Activated CD4-positive, alpha-beta T cell treated with anti-CD3 and anti-CD28 coated beads for 36 hours (primary cell): ENCODE results near the gene PLXNB3. TPM values are rescaled to one million over a fixed set of nuclear protein-coding genes. Genes with fewer than 3 reads are reported as not detected.

ENCODE experiments used
- ATAC-seq: fragments of 200-7000 bp; cut with Tn5 transposase; one replicate; pipeline ENCODE4 v1.10.0; 2021; ENCODE audit warnings: mild to moderate bottlenecking, moderate library complexity
- CTCF ChIA-PET: fragments of 350-600 bp; sonication (Branson Sonifier 250); formaldehyde crosslinking; loops from one replicate; lab custom pipeline; 2021; ENCODE audit warnings: antibody characterized with exemption; lab: Charles Lee
- POLR2A ChIA-PET: fragments of 350-600 bp; sonication (Branson Sonifier 250); formaldehyde crosslinking; loops from one replicate; lab custom pipeline; 2021; ENCODE audit warnings: antibody characterized with exemption, inconsistent platforms; lab: Charles Lee
- DNase-seq: peaks from one replicate; pipeline ENCODE4 v3.0.0-alpha.2; 2020
- H3K27ac Mint-ChIP-seq: one replicate; pipeline ENCODE4 v1.8.0; 2021; ENCODE audit warnings: mixed read lengths
- H3K27me3 Mint-ChIP-seq: one replicate; pipeline ENCODE4 v1.8.0; 2021; ENCODE audit warnings: mixed read lengths
- H3K36me3 Mint-ChIP-seq: one replicate; pipeline ENCODE4 v1.8.0; 2021; ENCODE audit warnings: low read depth, mixed read lengths
- H3K4me1 Mint-ChIP-seq: one replicate; pipeline ENCODE4 v1.8.0; 2021; ENCODE audit warnings: mixed read lengths
- H3K4me3 Mint-ChIP-seq: one replicate; pipeline ENCODE4 v1.8.0; 2021; ENCODE audit warnings: mild to moderate bottlenecking, moderate library complexity, mixed read lengths
- H3K9me3 Mint-ChIP-seq: one replicate; pipeline ENCODE4 v1.8.0; 2021; ENCODE audit warnings: low read depth, mixed read lengths
- intact Hi-C, 2 experiments: fragments of 100-400 bp; cut with DNase I in 1 of 2; cut with micrococcal nuclease in 1 of 2; formaldehyde crosslinking; loops; one replicate each; pipeline versions ENCODE4 v1.14.2 to v1.15.1; 2022 to 2024; cut with DNase I, micrococcal nuclease
- total RNA-seq, 2 experiments: library from RNA; stranded (reverse); gene quantifications; one replicate each; pipeline ENCODE4 v1.2.3, GENCODE V29; 2021

Gene PLXNB3
- total RNA-seq, 2 experiments from 2014 or later, result 1.6 to 2.4 TPM

GRCh38 chrX:153763298-153763932 is 634 bp upstream of the PLXNB3 start:
- H3K36me3 Mint-ChIP-seq, result no peaks in the 10 kb centered on the region
- ATAC-seq, result no peak
- ChIA-PET POLR2A (no interaction called here), CTCF (interaction anchor here (0.7 to 1.4 kb wide), 5 partner anchors 11 to 186 kb away, joined by 3 to 8 read pairs (median 3); no protein-coding TSS in a partner anchor)
- no peak overlapping the region for H3K27ac Mint-ChIP-seq
- H3K27me3 Mint-ChIP-seq, result no peaks in the 10 kb centered on the region
- H3K4me1 Mint-ChIP-seq, result peaks cover 9% of the 10 kb centered on the region
- H3K4me3 Mint-ChIP-seq, result no peak overlapping the region
- no peak for DNase-seq
- no peaks in the 10 kb centered on the region for H3K9me3 Mint-ChIP-seq
- intact Hi-C loops, result loop anchor here (5.0 kb wide), 3 partner anchors 119 to 184 kb away; partner anchors contain the start of gene AVPR2 (in 1 of the 2)

- ChIA-PET POLR2A (no interaction called here), CTCF (interaction anchor here (0.7 to 0.9 kb wide), 2 partner anchors 164 to 186 kb away, joined by 3 to 5 read pairs; no protein-coding TSS in a partner anchor)
- no peaks in the 10 kb centered on the region for H3K9me3 Mint-ChIP-seq
- H3K27me3 Mint-ChIP-seq, result no peaks in the 10 kb centered on the region
- H3K36me3 Mint-ChIP-seq, result no peaks in the 10 kb centered on the region
- H3K4me3 Mint-ChIP-seq, result no peak overlapping the region
- H3K27ac Mint-ChIP-seq, result no peak overlapping the region
- H3K4me1 Mint-ChIP-seq, result peaks cover 9% of the 10 kb centered on the region
- intact Hi-C loops, result loop anchor here (1.0 to 5.0 kb wide), 9 partner anchors 30 to 763 kb away; partner anchors contain the start of genes AVPR2 (in 1 of the 2), IDH3G (in 1 of the 2) and SSR4 (in 1 of the 2)
- DNase-seq (no peak), ATAC-seq (no peak)
These were observed 713 bp downstream of the PLXNB3 start for GRCh38 chrX:153764786-153765137.

GRCh38 chrX:153765138-153766079 is 1.4 kb downstream of the PLXNB3 start:
- Mint-ChIP-seq H3K4me1 (peaks cover 9% of the 10 kb centered on the region), H3K9me3 (no peaks in the 10 kb centered on the region), H3K27me3 (no peaks in the 10 kb centered on the region), H3K4me3 (no peak overlapping the region), H3K27ac (no peak overlapping the region), H3K36me3 (no peaks in the 10 kb centered on the region)
- DNase-seq, result no peak
- ChIA-PET POLR2A (no interaction called here), CTCF (no interaction called here)
- intact Hi-C loops, result loop anchor here in 1 of 2 experiments (5.0 kb wide), 2 partner anchors 52 to 762 kb away; no protein-coding TSS in a partner anchor
- no peak for ATAC-seq

DNA sequence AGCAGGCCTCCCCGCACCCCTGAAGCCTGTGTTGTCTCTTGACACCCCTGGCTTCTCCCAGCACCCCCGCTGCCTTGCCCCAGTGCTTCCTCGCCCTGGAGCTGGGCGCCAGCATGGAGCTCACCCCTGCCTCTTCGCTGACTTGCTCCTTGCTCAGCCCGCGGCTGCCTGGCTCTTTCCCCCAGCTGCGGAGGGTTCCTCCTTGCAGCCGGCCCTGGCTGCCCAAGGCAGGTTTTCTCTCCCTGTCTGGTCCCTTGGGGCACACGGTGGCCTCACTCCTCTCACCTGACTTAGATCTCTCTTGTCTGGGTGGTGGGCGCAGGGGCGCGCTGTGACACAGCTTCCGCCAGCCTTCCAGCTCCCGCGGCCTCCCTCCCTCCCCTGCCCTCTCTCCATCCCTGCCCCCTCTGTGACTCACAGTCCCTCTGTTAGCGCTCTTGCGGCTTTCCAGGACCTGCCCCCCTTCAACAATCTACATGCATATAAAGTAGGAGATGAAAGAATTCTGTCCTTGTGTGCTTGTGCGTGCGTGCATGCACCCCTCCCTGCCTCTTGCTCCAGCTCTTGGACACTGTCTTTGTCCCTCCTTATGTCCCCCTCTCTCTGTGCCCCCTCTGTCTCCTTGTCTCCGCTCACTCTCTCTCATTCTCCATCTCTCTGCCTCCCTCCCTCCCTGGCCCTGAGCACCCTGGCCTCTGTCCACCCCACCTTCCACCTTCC is 2.2 kb downstream of the PLXNB3 start:
- intact Hi-C loops, result loop anchor here in 1 of 2 experiments (5.0 kb wide), 2 partner anchors 51 to 761 kb away; no protein-coding TSS in a partner anchor
- no peaks in the 10 kb centered on the region for H3K9me3 Mint-ChIP-seq
- peak; percentile 71 for DNase-seq
- no peak overlapping the region for H3K27ac Mint-ChIP-seq
- no peaks in the 10 kb centered on the region for H3K27me3 Mint-ChIP-seq
- no peaks in the 10 kb centered on the region for H3K36me3 Mint-ChIP-seq
- peak; percentile 71 for ATAC-seq
- no peak overlapping the region for H3K4me3 Mint-ChIP-seq
- ChIA-PET POLR2A (no interaction called here), CTCF (no interaction called here)
- peaks cover 9% of the 10 kb centered on the region for H3K4me1 Mint-ChIP-seq

GRCh38 chrX:153766871-153767673 is 3.0 kb downstream of the PLXNB3 start:
- H3K4me3 Mint-ChIP-seq, result no peak overlapping the region
- POLR2A ChIA-PET, result no interaction called here
- no peak for ATAC-seq

DNA sequence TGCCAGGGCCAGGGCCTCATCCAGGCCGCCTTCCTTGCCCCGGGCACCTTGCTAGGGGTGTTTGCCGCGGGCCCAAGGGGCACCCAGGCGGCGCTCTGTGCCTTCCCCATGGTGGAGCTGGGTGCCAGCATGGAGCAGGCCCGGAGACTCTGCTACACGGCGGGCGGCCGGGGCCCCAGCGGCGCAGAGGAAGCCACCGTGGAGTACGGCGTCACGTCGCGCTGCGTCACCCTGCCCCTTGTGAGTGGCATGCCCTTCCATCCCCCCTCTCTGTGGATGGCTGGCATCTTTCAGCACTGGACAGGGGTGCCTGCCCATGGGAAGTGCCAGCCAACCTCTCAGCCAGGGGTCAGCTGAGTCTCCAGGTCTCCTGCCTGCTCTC is 3.6 kb downstream of the PLXNB3 start:
- Mint-ChIP-seq H3K9me3 (no peaks in the 10 kb centered on the region), H3K4me3 (no peak overlapping the region), H3K4me1 (peaks cover 9% of the 10 kb centered on the region), H3K27ac (no peak overlapping the region), H3K36me3 (no peaks in the 10 kb centered on the region), H3K27me3 (no peaks in the 10 kb centered on the region)
- DNase-seq, result no peak
- ATAC-seq, result no peak
- intact Hi-C loops, result loop anchor here in 1 of 2 experiments (5.0 kb wide), 2 partner anchors 50 to 760 kb away; no protein-coding TSS in a partner anchor
- ChIA-PET CTCF (interaction anchor here (0.6 to 1.3 kb wide), 3 partner anchors 49 to 157 kb away, joined by 3 to 4 read pairs (median 3); no protein-coding TSS in a partner anchor), POLR2A (no interaction called here)

More at GRCh38 chrX:153766871-153767673, 3.0 kb downstream of the PLXNB3 start:
- Mint-ChIP-seq H3K27ac (no peak overlapping the region), H3K4me1 (peaks cover 9% of the 10 kb centered on the region), H3K36me3 (no peaks in the 10 kb centered on the region), H3K9me3 (no peaks in the 10 kb centered on the region), H3K27me3 (no peaks in the 10 kb centered on the region)
- CTCF ChIA-PET, result interaction anchor here (0.6 to 1.0 kb wide), 2 partner anchors 49 to 120 kb away, joined by 3 to 4 read pairs; no protein-coding TSS in a partner anchor
- DNase-seq, result no peak
- intact Hi-C loops, result loop anchor here in 1 of 2 experiments (5.0 kb wide), 2 partner anchors 50 to 760 kb away; no protein-coding TSS in a partner anchor

DNA sequence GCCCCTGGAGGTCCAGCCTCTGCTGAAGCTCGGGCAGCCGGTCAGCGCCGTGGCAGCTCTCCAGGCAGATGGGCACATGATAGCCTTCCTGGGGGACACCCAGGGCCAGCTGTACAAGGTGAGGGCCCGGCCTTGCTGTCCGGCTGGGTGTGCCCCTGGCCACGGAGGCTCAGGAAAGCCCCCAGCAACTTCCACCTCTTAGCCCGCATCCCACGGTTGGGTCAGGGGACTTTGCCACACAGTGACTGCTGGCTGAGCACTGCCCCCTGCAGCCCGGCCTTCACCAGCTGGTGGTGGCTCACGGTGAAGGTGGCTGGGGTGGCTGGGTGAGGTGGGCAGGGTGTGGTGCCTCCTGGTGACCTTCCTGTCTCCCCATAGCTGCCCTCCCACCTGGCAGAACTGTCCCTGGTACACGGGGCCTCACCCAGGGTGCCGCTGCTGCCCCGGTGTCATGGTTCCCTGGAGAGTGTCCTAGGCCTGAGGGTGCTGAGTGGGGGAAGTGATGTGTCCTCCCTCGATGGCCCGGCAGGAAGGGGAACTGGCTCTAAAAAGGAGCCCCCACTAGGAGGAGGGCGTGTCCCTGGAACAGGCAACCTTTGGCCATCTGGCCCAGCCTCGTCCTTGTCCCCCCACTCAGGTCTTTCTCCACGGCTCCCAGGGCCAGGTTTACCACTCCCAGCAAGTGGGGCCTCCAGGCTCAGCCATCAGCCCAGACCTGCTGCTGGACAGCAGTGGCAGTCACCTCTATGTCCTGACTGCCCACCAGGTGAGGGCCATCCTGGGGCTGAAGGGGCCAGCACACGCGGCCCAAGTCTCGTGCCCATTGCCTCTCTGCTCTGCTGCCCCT is 4.5 kb downstream of the PLXNB3 start:
- DNase-seq (no peak), ATAC-seq (no peak)
- intact Hi-C loops, result loop anchor here in 1 of 2 experiments (5.0 kb wide), 2 partner anchors 49 to 759 kb away; no protein-coding TSS in a partner anchor
- Mint-ChIP-seq H3K27me3 (no peaks in the 10 kb centered on the region), H3K4me3 (no peak overlapping the region), H3K27ac (no peak overlapping the region), H3K36me3 (no peaks in the 10 kb centered on the region), H3K4me1 (peaks cover 9% of the 10 kb centered on the region), H3K9me3 (no peaks in the 10 kb centered on the region)
- CTCF ChIA-PET, result interaction anchor here (1.3 kb wide), 1 partner anchor 156 kb away, joined by 3 read pairs; no protein-coding TSS in a partner anchor
- POLR2A ChIA-PET, result no interaction called here

- Mint-ChIP-seq H3K36me3 (no peaks in the 10 kb centered on the region), H3K4me1 (peaks cover 6% of the 10 kb centered on the region), H3K27me3 (no peaks in the 10 kb centered on the region), H3K27ac (no peak overlapping the region), H3K9me3 (no peaks in the 10 kb centered on the region), H3K4me3 (no peak overlapping the region)
- POLR2A ChIA-PET, result no interaction called here
- DNase-seq, result no peak
- intact Hi-C loops, result loop anchor here in 1 of 2 experiments (5.0 kb wide), 2 partner anchors 48 to 758 kb away; no protein-coding TSS in a partner anchor
- CTCF ChIA-PET, result interaction anchor here (1.3 kb wide), 1 partner anchor 155 kb away, joined by 3 read pairs; no protein-coding TSS in a partner anchor
- ATAC-seq, result no peak
These were observed 5.3 kb downstream of the PLXNB3 start for GRCh38 chrX:153769158-153769864.

DNA sequence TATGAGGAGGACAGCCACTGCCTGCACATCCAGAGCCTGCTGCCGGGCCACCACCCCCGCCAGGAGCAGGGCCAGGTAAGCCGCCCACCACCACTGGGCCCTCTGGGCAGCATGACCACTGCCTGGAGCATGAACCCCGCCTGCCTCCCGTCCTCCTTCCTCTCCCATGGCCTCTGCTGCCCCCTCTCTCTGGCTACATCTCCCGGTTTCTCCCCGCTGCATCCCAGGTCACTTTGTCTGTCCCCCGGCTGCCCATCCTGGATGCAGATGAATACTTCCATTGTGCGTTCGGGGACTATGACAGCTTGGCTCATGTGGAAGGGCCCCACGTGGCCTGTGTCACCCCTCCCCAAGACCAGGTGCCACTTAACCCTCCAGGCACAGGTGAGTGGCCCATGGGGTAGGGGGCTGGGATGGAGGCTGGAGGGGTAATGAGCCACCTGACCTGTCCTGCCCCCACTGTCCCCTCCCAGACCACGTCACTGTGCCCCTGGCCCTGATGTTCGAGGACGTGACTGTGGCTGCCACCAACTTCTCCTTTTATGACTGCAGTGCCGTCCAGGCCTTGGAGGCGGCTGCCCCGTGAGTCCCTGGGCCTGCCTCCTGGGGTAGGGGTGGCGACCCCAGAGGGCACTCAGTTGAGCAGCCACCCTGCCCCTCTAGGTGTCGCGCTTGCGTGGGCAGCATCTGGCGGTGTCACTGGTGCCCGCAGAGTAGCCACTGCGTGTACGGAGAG is 6.0 kb downstream of the PLXNB3 start:
- ChIA-PET CTCF (no interaction called here), POLR2A (no interaction called here)
- DNase-seq (no peak), ATAC-seq (no peak)
- Mint-ChIP-seq H3K9me3 (no peaks in the 10 kb centered on the region), H3K36me3 (no peaks in the 10 kb centered on the region), H3K27ac (no peak overlapping the region), H3K27me3 (no peaks in the 10 kb centered on the region), H3K4me1 (peaks cover 6% of the 10 kb centered on the region), H3K4me3 (no peak overlapping the region)
- intact Hi-C loops, result loop anchor here in 1 of 2 experiments (5.0 kb wide), 2 partner anchors 47 to 757 kb away; no protein-coding TSS in a partner anchor
